Activated CD8-positive, alpha-beta memory T cell treated with anti-CD3 and anti-CD28 coated beads for 36 hours (primary cell): ENCODE data around the gene TTLL11. TPM values are rescaled to one million over a fixed set of nuclear protein-coding genes. Genes with fewer than 3 reads are reported as not detected.

ENCODE experiments used
- CTCF ChIA-PET: fragments of 350-600 bp; sonication (Branson Sonifier 250); formaldehyde crosslinking; loops from one replicate; lab custom pipeline; 2021; ENCODE audit warnings: antibody characterized with exemption; lab: Charles Lee
- POLR2A ChIA-PET: fragments of 350-600 bp; sonication (Branson Sonifier 250); formaldehyde crosslinking; loops from one replicate; lab custom pipeline; 2021; ENCODE audit warnings: antibody characterized with exemption; lab: Charles Lee
- total RNA-seq, 2 experiments: library from RNA; stranded (reverse); gene quantifications; one replicate each; pipeline ENCODE4 v1.2.3, GENCODE V29; 2021

TTLL11 gene
- total RNA-seq, 2 experiments from 2014 or later = 2.0 to 2.6 TPM

GRCh38 chr9:122116040-122116439 is 22.9 kb upstream of the TTLL11 start:
- ChIA-PET CTCF (interaction anchor here (1.2 to 2.8 kb wide), 3 partner anchors 9 to 349 kb away, joined by 3 to 7 read pairs (median 7); no protein-coding TSS in a partner anchor), POLR2A (no interaction called here)

GRCh38 chr9:122115176-122116035 is 22.3 kb upstream of the TTLL11 start:
- ChIA-PET POLR2A (no interaction called here), CTCF (interaction anchor here (1.2 to 2.8 kb wide), 3 partner anchors 9 to 350 kb away, joined by 3 to 7 read pairs (median 7); no protein-coding TSS in a partner anchor)

- POLR2A ChIA-PET = no interaction called here
- CTCF ChIA-PET = no interaction called here
Measured at GRCh38 chr9:122113574-122113973, 20.5 kb upstream of the TTLL11 start.

GRCh38 chr9:122112238-122112637 is 19.1 kb upstream of the TTLL11 start:
- ChIA-PET POLR2A (no interaction called here), CTCF (no interaction called here)

GRCh38 chr9:122111413-122112085 is 18.4 kb upstream of the TTLL11 start:
- ChIA-PET POLR2A (no interaction called here), CTCF (interaction anchor here (1.0 kb wide), 1 partner anchor 12 kb away, joined by 4 read pairs; no protein-coding TSS in a partner anchor)

- POLR2A ChIA-PET = no interaction called here
- CTCF ChIA-PET = interaction anchor here (1.3 kb wide), 1 partner anchor 13 kb away, joined by 4 read pairs; no protein-coding TSS in a partner anchor
Measured at GRCh38 chr9:122110100-122110833, 17.2 kb upstream of the TTLL11 start.

- CTCF ChIA-PET = interaction anchor here (1.3 kb wide), 1 partner anchor 14 kb away, joined by 4 read pairs; no protein-coding TSS in a partner anchor
- POLR2A ChIA-PET = no interaction called here
Measured at GRCh38 chr9:122109035-122109813, 16.1 kb upstream of the TTLL11 start.

GRCh38 chr9:122107291-122107805 is 14.2 kb upstream of the TTLL11 start:
- POLR2A ChIA-PET = no interaction called here
- CTCF ChIA-PET = interaction anchor here (1.0 to 1.5 kb wide), 3 partner anchors 8 to 18 kb away, joined by 4 to 8 read pairs (median 6); no protein-coding TSS in a partner anchor

- ChIA-PET CTCF (interaction anchor here (1.0 to 1.5 kb wide), 2 partner anchors 9 to 18 kb away, joined by 4 to 6 read pairs; no protein-coding TSS in a partner anchor), POLR2A (no interaction called here)
Measured at GRCh38 chr9:122106576-122106975, 13.5 kb upstream of the TTLL11 start.

- CTCF ChIA-PET = no interaction called here
- POLR2A ChIA-PET = no interaction called here
Measured at GRCh38 chr9:122103985-122104384, 10.9 kb upstream of the TTLL11 start.

GRCh38 chr9:122102156-122102555 is 9.0 kb upstream of the TTLL11 start:
- POLR2A ChIA-PET = no interaction called here

GRCh38 chr9:122100756-122101155 is 7.6 kb upstream of the TTLL11 start:
- POLR2A ChIA-PET = no interaction called here
- CTCF ChIA-PET = no interaction called here

More at GRCh38 chr9:122102156-122102555, 9.0 kb upstream of the TTLL11 start:
- CTCF ChIA-PET = interaction anchor here (1.2 to 1.4 kb wide), 2 partner anchors 18 to 23 kb away, joined by 3 to 5 read pairs; no protein-coding TSS in a partner anchor

- CTCF ChIA-PET = interaction anchor here (0.6 to 5.8 kb wide), 25 partner anchors 9 to 711 kb away, joined by 3 to 91 read pairs (median 4); partner anchors contain the start of genes MRRF and RBM18
- POLR2A ChIA-PET = interaction anchor here (1.1 kb wide), 1 partner anchor 26 kb away, joined by 3 read pairs; no protein-coding TSS in a partner anchor
Measured at GRCh38 chr9:122099271-122099869, 6.3 kb upstream of the TTLL11 start.

- ChIA-PET POLR2A (no interaction called here), CTCF (interaction anchor here (0.9 to 5.8 kb wide), 9 partner anchors 9 to 265 kb away, joined by 3 to 91 read pairs (median 8); partner anchors contain the start of genes MRRF and RBM18)
Measured at GRCh38 chr9:122097679-122098315, 4.7 kb upstream of the TTLL11 start.

- ChIA-PET CTCF (interaction anchor here (0.8 to 5.8 kb wide), 7 partner anchors 10 to 254 kb away, joined by 3 to 91 read pairs (median 3); no protein-coding TSS in a partner anchor), POLR2A (no interaction called here)
Measured at GRCh38 chr9:122096620-122097415, 3.7 kb upstream of the TTLL11 start.
